RWPE1 (cell line): ENCODE data around the gene SEC61B.

Source experiments
- CTCF ChIA-PET: fragments of 350-600 bp; sonication (Branson Sonifier 250); formaldehyde crosslinking; extraction: SDS; loops from one replicate; lab custom pipeline; 2021; lab: Yijun Ruan, JAX
- POLR2A ChIA-PET: fragments of 400-600 bp; formaldehyde crosslinking; extraction: SDS; loops from one replicate; lab custom pipeline; 2020; ENCODE audit warnings: antibody characterized with exemption; ENCODE audit not compliant: low non-redundant PET; lab: Yijun Ruan, JAX
- DNase-seq: peaks from one replicate; pipeline ENCODE4 v3.0.0; 2012; ENCODE audit warnings: low spot score
- H3K27ac ChIP-seq: fragments of 450-650 bp; 2 replicates; pipeline ENCODE4 v1.5.1; 2017
- CTCF ChIP-seq: fragments of 450-650 bp; conservative IDR thresholded peaks from 2 replicates; pipeline ENCODE4 v1.5.1; 2017; ENCODE audit warnings: low read depth, mild to moderate bottlenecking

Gene SEC61B

GRCh38 chr9:99221621-99222415 is at the start of gene SEC61B, which contains the start of gene ALG2:
SEC61B (plus strand) TSS chr9:99222282; CDS start chr9:99222364, 82 bp downstream.
ALG2 (minus strand) TSS chr9:99221942; CDS start chr9:99221894, 48 bp downstream.
- peak; percentile 99 for DNase-seq
- ChIA-PET POLR2A (interaction anchor here (0.5 kb wide), 1 partner anchor 8 kb away, joined by 4 read pairs; no protein-coding TSS in a partner anchor), CTCF (interaction anchor here (0.6 to 1.7 kb wide), 3 partner anchors 24 to 93 kb away, joined by 3 to 4 read pairs (median 4); no protein-coding TSS in a partner anchor)
- H3K27ac ChIP-seq, result peak within 1 kb of the TSS; percentile 88
- TF ChIP-seq CTCF, result no peak

- CTCF ChIA-PET, result no interaction called here
Observed at GRCh38 chr9:99173570-99174504, 48.2 kb upstream of the SEC61B start.

GRCh38 chr9:99176527-99177013 is 45.5 kb upstream of the SEC61B start:
- CTCF ChIA-PET, result interaction anchor here (0.6 kb wide), 2 partner anchors 8 to 17 kb away, joined by 3 read pairs; no protein-coding TSS in a partner anchor
- POLR2A ChIA-PET, result no interaction called here
- H3K27ac ChIP-seq, result no peak overlapping the region
- no peak for TF ChIP-seq CTCF
- DNase-seq, result no peak

More at GRCh38 chr9:99173570-99174504, 48.2 kb upstream of the SEC61B start:
- POLR2A ChIA-PET, result no interaction called here
- no peak for TF ChIP-seq CTCF
- H3K27ac ChIP-seq, result no peak overlapping the region
- no peak for DNase-seq

- ChIA-PET CTCF (interaction anchor here (1.0 kb wide), 1 partner anchor 317 kb away, joined by 4 read pairs; no protein-coding TSS in a partner anchor), POLR2A (no interaction called here)
- H3K27ac ChIP-seq, result no peak overlapping the region
- DNase-seq, result no peak
- no peak for TF ChIP-seq CTCF
Observed at GRCh38 chr9:99177576-99178366, 44.3 kb upstream of the SEC61B start.

GRCh38 chr9:99178912-99179872 is 42.9 kb upstream of the SEC61B start:
- ChIA-PET CTCF (interaction anchor here (0.6 kb wide), 2 partner anchors 293 to 1042 kb away, joined by 3 read pairs; no protein-coding TSS in a partner anchor), POLR2A (no interaction called here)
- H3K27ac ChIP-seq, result no peak overlapping the region
- no peak for TF ChIP-seq CTCF
- no peak for DNase-seq
